Thyroid gland (tissue), 4 donors: Measurements from ENCODE around the gene ODAD4.

ENCODE experiments used
- CTCF ChIP-seq, 6 experiments: fragments of 200-600 bp in 3 of 6; fragments of 450-650 bp in 3 of 6; sonication (generic) in 3 of 6; IDR thresholded peaks; one replicate each; pipeline ENCODE4 v1.5.1; 2016 to 2019; ENCODE audit warnings: antibody characterized with exemption in 6 of 6, mild to moderate bottlenecking in 2 of 6, inconsistent platforms in 1 of 6, moderate library complexity in 1 of 6
- POLR2A ChIP-seq, 2 donors: fragments of 450-650 bp; IDR thresholded peaks; one replicate each; pipeline ENCODE4 v1.6.1; 2017; ENCODE audit warnings: antibody characterized with exemption in 2 of 2, mild to moderate bottlenecking in 2 of 2, moderate library complexity in 1 of 2

DNA sequence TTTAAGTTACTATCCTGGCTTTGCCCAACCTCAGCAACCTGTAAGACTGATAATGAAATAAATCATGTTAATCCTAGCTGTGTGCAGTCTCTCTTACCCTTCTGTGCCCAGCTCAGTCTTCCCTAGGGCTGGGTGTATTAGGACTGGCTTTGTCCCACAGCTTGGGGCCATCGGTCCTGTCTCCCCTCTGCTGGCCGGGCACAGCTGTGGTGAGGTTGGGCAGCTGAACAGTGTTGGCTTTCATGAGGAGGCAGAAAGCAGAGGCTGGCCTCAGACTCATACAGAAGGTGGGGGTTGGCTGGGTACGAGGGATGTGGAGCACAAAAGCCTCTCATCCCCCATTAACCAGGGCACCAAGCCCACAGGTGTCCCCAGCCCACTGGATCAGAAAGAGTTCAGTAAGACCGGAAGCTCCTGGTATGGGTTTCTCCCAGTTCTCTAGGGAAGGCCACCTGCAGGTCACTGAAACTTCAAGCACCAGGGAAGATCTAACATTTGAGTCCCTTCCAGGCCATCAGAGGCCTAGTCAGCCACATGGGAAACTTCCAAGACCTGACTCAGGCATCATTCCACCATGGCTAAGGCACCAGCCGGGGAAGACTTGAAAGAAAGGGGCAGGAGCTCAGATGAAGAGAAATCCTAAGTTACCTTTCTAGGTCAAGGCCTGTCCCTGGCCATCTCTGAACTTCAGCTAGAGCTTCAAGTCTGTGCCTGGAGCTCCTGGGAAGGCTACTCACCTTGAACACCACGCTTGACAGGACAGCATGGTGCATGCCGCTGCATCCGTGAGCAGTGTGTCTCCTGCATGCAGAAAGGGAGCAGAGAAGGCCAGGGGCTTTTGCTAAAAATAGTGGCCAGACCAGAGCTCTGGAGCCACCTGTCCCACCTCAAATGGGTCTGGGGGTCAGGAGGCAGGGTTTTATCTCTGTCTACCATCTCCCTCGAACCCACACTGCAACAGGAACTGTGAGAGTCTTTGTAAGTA is 45.0 kb downstream of the ODAD4 start:
- TF ChIP-seq CTCF (IDR thresholded peaks at IDR 0.05) (no peak), POLR2A (IDR thresholded peaks at IDR 0.05) (no peak)
